A549 (cell line): ENCODE results near the gene KIF2B.

Experiments
- CHD4 ChIP-seq: fragments of 200-600 bp; sonication (generic); IDR thresholded peaks from 2 replicates; pipeline ENCODE4 v1.6.1; 2016; ENCODE audit warnings: antibody characterized with exemption, mild to moderate bottlenecking, borderline replicate concordance
- TF ChIP-seq, protein P1 (sequence below): fragments of >200 bp; sonication (Bioruptor Twin); formaldehyde crosslinking; IDR thresholded peaks from 3 replicates; pipeline ENCODE4 v1.5.1; 2016

DNA sequence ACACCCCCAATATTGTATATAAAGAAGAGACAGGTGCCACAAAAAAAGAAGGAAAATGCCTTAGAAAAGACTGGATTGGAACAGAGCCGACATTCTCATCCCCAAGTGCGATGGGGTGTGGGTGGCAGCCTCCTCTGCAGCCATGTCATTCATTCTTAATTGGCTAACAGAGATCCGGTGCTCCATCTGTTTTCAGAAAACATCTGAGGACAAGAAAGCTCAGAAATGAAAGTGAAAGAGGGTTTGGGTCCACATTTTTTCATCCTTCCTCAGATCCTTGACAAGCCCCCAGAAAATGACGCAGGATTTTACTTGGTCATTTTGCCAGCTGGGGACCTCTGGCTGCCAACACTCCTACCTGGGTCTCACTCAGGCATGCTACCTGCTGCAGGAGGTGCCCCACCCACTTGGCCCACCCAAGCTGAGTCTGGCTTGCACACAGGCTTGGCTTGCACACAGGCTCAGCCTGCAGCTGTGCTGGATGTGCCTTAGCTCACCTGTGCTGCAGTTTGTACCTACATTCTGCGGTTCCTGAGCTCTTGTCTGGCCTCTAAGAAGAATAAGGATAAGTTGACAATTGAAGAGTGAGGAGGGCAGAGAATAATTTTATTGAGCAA lies 21.9 kb downstream of the KIF2B start:
- no peak for TF ChIP-seq CHD4
- TF ChIP-seq, protein P1, sequence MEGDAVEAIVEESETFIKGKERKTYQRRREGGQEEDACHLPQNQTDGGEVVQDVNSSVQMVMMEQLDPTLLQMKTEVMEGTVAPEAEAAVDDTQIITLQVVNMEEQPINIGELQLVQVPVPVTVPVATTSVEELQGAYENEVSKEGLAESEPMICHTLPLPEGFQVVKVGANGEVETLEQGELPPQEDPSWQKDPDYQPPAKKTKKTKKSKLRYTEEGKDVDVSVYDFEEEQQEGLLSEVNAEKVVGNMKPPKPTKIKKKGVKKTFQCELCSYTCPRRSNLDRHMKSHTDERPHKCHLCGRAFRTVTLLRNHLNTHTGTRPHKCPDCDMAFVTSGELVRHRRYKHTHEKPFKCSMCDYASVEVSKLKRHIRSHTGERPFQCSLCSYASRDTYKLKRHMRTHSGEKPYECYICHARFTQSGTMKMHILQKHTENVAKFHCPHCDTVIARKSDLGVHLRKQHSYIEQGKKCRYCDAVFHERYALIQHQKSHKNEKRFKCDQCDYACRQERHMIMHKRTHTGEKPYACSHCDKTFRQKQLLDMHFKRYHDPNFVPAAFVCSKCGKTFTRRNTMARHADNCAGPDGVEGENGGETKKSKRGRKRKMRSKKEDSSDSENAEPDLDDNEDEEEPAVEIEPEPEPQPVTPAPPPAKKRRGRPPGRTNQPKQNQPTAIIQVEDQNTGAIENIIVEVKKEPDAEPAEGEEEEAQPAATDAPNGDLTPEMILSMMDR, result no peak
